Right lung (tissue), 5 donors: Measurements from ENCODE around the gene ITGB1. TPM values are rescaled to one million over a fixed set of nuclear protein-coding genes. Genes with fewer than 3 reads are reported as not detected.

Source experiments
- DNase-seq, 2 donors: peaks; one replicate each; pipeline ENCODE4 v3.0.0-alpha.2; 2013
- polyA plus RNA-seq, 5 donors: library from polyadenylated mRNA; unstranded; fragments of 120-200 nt; gene quantifications; one replicate each; pipeline versions ENCODE4 v1.2.1 to v1.2.3, GENCODE V29; 2013; ENCODE audit warnings: inconsistent platforms in 1 of 5, low replicate concordance in 1 of 5; ENCODE audit not compliant: insufficient read length in 5 of 5, insufficient read depth in 1 of 5

ITGB1 gene
- polyA plus RNA-seq, 5 donors = 410 to 593 (median 518) TPM

GRCh38 chr10:32956365-32957197 lies 1.4 kb downstream of the ITGB1 start:
- no peak for DNase-seq

GRCh38 chr10:32955790-32956189 lies 2.2 kb downstream of the ITGB1 start:
- DNase-seq = no peak

GRCh38 chr10:32955299-32955772 lies 2.7 kb downstream of the ITGB1 start:
- DNase-seq = no peak

- DNase-seq = no peak
Observed at GRCh38 chr10:32954545-32955298, 3.3 kb downstream of the ITGB1 start.

- DNase-seq = no peak
Observed at GRCh38 chr10:32954080-32954479, 4.0 kb downstream of the ITGB1 start.

- DNase-seq = no peak
Observed at GRCh38 chr10:32953277-32953927, 4.6 kb downstream of the ITGB1 start.

GRCh38 chr10:32952541-32953276 lies 5.3 kb downstream of the ITGB1 start:
- no peak for DNase-seq

GRCh38 chr10:32952094-32952493 lies 5.9 kb downstream of the ITGB1 start:
- no peak for DNase-seq

GRCh38 chr10:32951111-32951510 lies 6.9 kb downstream of the ITGB1 start:
- DNase-seq = no peak

- no peak for DNase-seq
Observed at GRCh38 chr10:32950591-32951108, 7.4 kb downstream of the ITGB1 start.

GRCh38 chr10:32949221-32949678 lies 8.8 kb downstream of the ITGB1 start:
- DNase-seq = no peak

GRCh38 chr10:32948451-32948850 lies 9.6 kb downstream of the ITGB1 start:
- no peak for DNase-seq

- DNase-seq = no peak
Observed at GRCh38 chr10:32947586-32947985, 10.4 kb downstream of the ITGB1 start.

- DNase-seq = no peak
Observed at GRCh38 chr10:32946108-32946507, 11.9 kb downstream of the ITGB1 start.

GRCh38 chr10:32943854-32944661 lies 14.0 kb downstream of the ITGB1 start:
- no peak for DNase-seq

- no peak for DNase-seq
Observed at GRCh38 chr10:32943395-32943794, 14.6 kb downstream of the ITGB1 start.

GRCh38 chr10:32942081-32942480 lies 15.9 kb downstream of the ITGB1 start:
- DNase-seq = no peak

GRCh38 chr10:32941357-32941756 lies 16.7 kb downstream of the ITGB1 start:
- no peak for DNase-seq

- DNase-seq = no peak
Observed at GRCh38 chr10:32940321-32941301, 17.4 kb downstream of the ITGB1 start.
